ENCODE data around the gene GZF1. TPM values are rescaled to one million over a fixed set of nuclear protein-coding genes. Genes with fewer than 3 reads are reported as not detected.

The GZF1 gene
- total and polyA plus RNA-seq, 2 donors (not counting 1 experiment from before 2014, with no cell fraction given): 10.8 to 21.5 TPM

- DNase-seq (ENCODE audit: low read depth in 2 of 2): peak in 1 of 2 donors; percentile 12
- H3K4me2 ChIP-seq (ENCODE audit: extremely low read depth, insufficient read depth, low read length): no peak overlapping the region
- H3K9me3 ChIP-seq (ENCODE audit: control insufficient read depth, insufficient read depth, low read depth, low read length): no peaks in the 10 kb centered on the region
- H4K20me1 ChIP-seq (ENCODE audit: control insufficient read depth, extremely low read depth, insufficient read depth, low read length): no peaks in the 10 kb centered on the region
- H3K27me3 ChIP-seq (ENCODE audit: control insufficient read depth, insufficient read depth, low read length): no peaks in the 10 kb centered on the region
- no peak overlapping the region for H3K9ac ChIP-seq (ENCODE audit: insufficient read depth, low read length)
- no peak overlapping the region for H3K4me3 ChIP-seq (replicated peaks in 1 of 4; ENCODE audit: control extremely low read depth in 1 of 4, insufficient read depth in 1 of 4, low read depth in 3 of 4, low read length in 4 of 4)
- H3K4me1 ChIP-seq (ENCODE audit: control insufficient read depth, extremely low read depth, insufficient read depth, low read length): no peaks in the 10 kb centered on the region
- no peak overlapping the region for H3K27ac ChIP-seq (ENCODE audit: insufficient read depth, low read length)
- no peak for TF ChIP-seq CTCF (conservative IDR thresholded peaks at IDR 0.05 in 1 of 2, IDR thresholded peaks at IDR 0.05 in 1 of 2; ENCODE audit: low read depth in 1 of 2, low read length in 2 of 2)
- TF ChIP-seq EZH2 (IDR thresholded peaks at IDR 0.05; ENCODE audit: low read length, missing control alignments): no peak
- no peak overlapping the region for H2AFZ ChIP-seq (ENCODE audit: low read length)
- peaks cover 3% of the 10 kb centered on the region for H3K36me3 ChIP-seq (ENCODE audit: control insufficient read depth, insufficient read depth, low read length)
- peaks cover 4% of the 10 kb centered on the region for H3K79me2 ChIP-seq (ENCODE audit: control insufficient read depth, insufficient read depth, low read length)
These were observed 35.1 kb downstream of the GZF1 start for GRCh38 chr20:23396950-23397627.

GRCh38 chr20:23397961-23398360 is 36.0 kb downstream of the GZF1 start:
- H3K27ac ChIP-seq (ENCODE audit: insufficient read depth, low read length): no peak overlapping the region
- no peak overlapping the region for H3K4me2 ChIP-seq (ENCODE audit: extremely low read depth, insufficient read depth, low read length)
- H4K20me1 ChIP-seq (ENCODE audit: control insufficient read depth, extremely low read depth, insufficient read depth, low read length): no peaks in the 10 kb centered on the region
- no peaks in the 10 kb centered on the region for H3K27me3 ChIP-seq (ENCODE audit: control insufficient read depth, insufficient read depth, low read length)
- DNase-seq (ENCODE audit: low read depth in 2 of 2): peak; percentile 36 to 38
- no peaks in the 10 kb centered on the region for H3K4me1 ChIP-seq (ENCODE audit: control insufficient read depth, extremely low read depth, insufficient read depth, low read length)
- H3K79me2 ChIP-seq (ENCODE audit: control insufficient read depth, insufficient read depth, low read length): peaks cover 8% of the 10 kb centered on the region
- no peak overlapping the region for H3K9ac ChIP-seq (ENCODE audit: insufficient read depth, low read length)
- H3K4me3 ChIP-seq (replicated peaks in 1 of 4; ENCODE audit: control extremely low read depth in 1 of 4, insufficient read depth in 1 of 4, low read depth in 3 of 4, low read length in 4 of 4): no peak overlapping the region
- no peak overlapping the region for H2AFZ ChIP-seq (ENCODE audit: low read length)
- TF ChIP-seq EZH2 (IDR thresholded peaks at IDR 0.05; ENCODE audit: low read length, missing control alignments): no peak
- TF ChIP-seq CTCF (conservative IDR thresholded peaks at IDR 0.05 in 1 of 2, IDR thresholded peaks at IDR 0.05 in 1 of 2; ENCODE audit: low read depth in 1 of 2, low read length in 2 of 2): no peak
- H3K36me3 ChIP-seq (ENCODE audit: control insufficient read depth, insufficient read depth, low read length): peaks cover 2% of the 10 kb centered on the region
- H3K9me3 ChIP-seq (ENCODE audit: control insufficient read depth, insufficient read depth, low read depth, low read length): no peaks in the 10 kb centered on the region

GRCh38 chr20:23399568-23400241 is 37.7 kb downstream of the GZF1 start:
- no peaks in the 10 kb centered on the region for H3K36me3 ChIP-seq (ENCODE audit: control insufficient read depth, insufficient read depth, low read length)
- H3K4me3 ChIP-seq (replicated peaks in 1 of 4; ENCODE audit: control extremely low read depth in 1 of 4, insufficient read depth in 1 of 4, low read depth in 3 of 4, low read length in 4 of 4): no peak overlapping the region
- H3K27me3 ChIP-seq (ENCODE audit: control insufficient read depth, insufficient read depth, low read length): no peaks in the 10 kb centered on the region
- H2AFZ ChIP-seq (ENCODE audit: low read length): no peak overlapping the region
- no peaks in the 10 kb centered on the region for H3K9me3 ChIP-seq (ENCODE audit: control insufficient read depth, insufficient read depth, low read depth, low read length)
- no peaks in the 10 kb centered on the region for H4K20me1 ChIP-seq (ENCODE audit: control insufficient read depth, extremely low read depth, insufficient read depth, low read length)
- DNase-seq (ENCODE audit: low read depth in 2 of 2): peak in 1 of 2 donors; percentile 86
- peaks cover 3% of the 10 kb centered on the region for H3K4me1 ChIP-seq (ENCODE audit: control insufficient read depth, extremely low read depth, insufficient read depth, low read length)
- H3K27ac ChIP-seq (ENCODE audit: insufficient read depth, low read length): peak overlapping the region; percentile 34
- TF ChIP-seq CTCF (conservative IDR thresholded peaks at IDR 0.05 in 1 of 2, IDR thresholded peaks at IDR 0.05 in 1 of 2; ENCODE audit: low read depth in 1 of 2, low read length in 2 of 2) (no peak), EZH2 (IDR thresholded peaks at IDR 0.05; ENCODE audit: low read length, missing control alignments) (no peak)
- H3K9ac ChIP-seq (ENCODE audit: insufficient read depth, low read length): no peak overlapping the region
- no peak overlapping the region for H3K4me2 ChIP-seq (ENCODE audit: extremely low read depth, insufficient read depth, low read length)
- peaks cover 14% of the 10 kb centered on the region for H3K79me2 ChIP-seq (ENCODE audit: control insufficient read depth, insufficient read depth, low read length)

Measured in fibroblast of lung (primary cell).